WTC11 (cell line): ENCODE data around the gene CYP4Z1. TPM values are rescaled to one million over a fixed set of nuclear protein-coding genes. Genes with fewer than 3 reads are reported as not detected.
"Not testable (repeated sequence)": the region's sequence is repeated elsewhere in the genome, so short reads cannot be mapped to it uniquely, and the experiment has no call there.

Source experiments
- ATAC-seq: fragments of 200-7000 bp; cut with Tn5 transposase; 2 replicates; pipeline ENCODE4 v1.10.0; 2021; ENCODE audit warnings: mild to moderate bottlenecking, moderate library complexity
- CTCF ChIA-PET: fragments of 300-600 bp; sonication (Branson Sonifier 250); formaldehyde crosslinking; loops from one replicate; lab custom pipeline; 2021; ENCODE audit warnings: antibody characterized with exemption; lab: Charles Lee
- POLR2A ChIA-PET: fragments of 350-600 bp; sonication (Branson Sonifier 250); formaldehyde crosslinking; loops from one replicate; lab custom pipeline; 2021; ENCODE audit warnings: antibody characterized with exemption; lab: Charles Lee
- DNase-seq: peaks from one replicate; pipeline ENCODE4 v3.0.0; 2021; ENCODE audit warnings: low spot score
- H3K27ac Mint-ChIP-seq: 2 replicates; pipeline ENCODE4 v1.8.0; 2021; ENCODE audit warnings: mixed read lengths
- H3K27me3 Mint-ChIP-seq: 2 replicates; pipeline ENCODE4 v1.8.0; 2021; ENCODE audit warnings: low read depth, mild to moderate bottlenecking, moderate library complexity, mixed read lengths
- H3K36me3 Mint-ChIP-seq: 2 replicates; pipeline ENCODE4 v1.8.0; 2021; ENCODE audit warnings: mixed read lengths
- H3K4me1 Mint-ChIP-seq: 2 replicates; pipeline ENCODE4 v1.8.0; 2022; ENCODE audit warnings: mixed read lengths
- H3K4me3 Mint-ChIP-seq: 2 replicates; pipeline ENCODE4 v1.8.0; 2021; ENCODE audit warnings: mild to moderate bottlenecking, moderate library complexity, mixed read lengths
- H3K9me3 Mint-ChIP-seq: 2 replicates; pipeline ENCODE4 v1.8.0; 2021; ENCODE audit warnings: mixed read lengths
- CREM ChIP-seq: sonication (generic); formaldehyde crosslinking; IDR thresholded peaks from 2 replicates; pipeline ENCODE4 v1.8.1; 2022; ENCODE audit warnings: mild to moderate bottlenecking, missing genetic modification reagents, moderate library complexity
- E2F4 ChIP-seq: sonication (generic); formaldehyde crosslinking; IDR thresholded peaks from 2 replicates; pipeline ENCODE4 v1.8.1; 2022; ENCODE audit warnings: low read depth, mild to moderate bottlenecking, moderate library complexity, missing genetic modification reagents, borderline replicate concordance
- EMX1 ChIP-seq: fragments of 250-450 bp; sonication (Bioruptor Pico); IDR thresholded peaks from 2 replicates; pipeline ENCODE4 v1.8.0; 2021; ENCODE audit warnings: mild to moderate bottlenecking
- ERG ChIP-seq: fragments of 250-450 bp; sonication (Bioruptor Pico); IDR thresholded peaks from 2 replicates; pipeline ENCODE4 v1.8.0; 2021; ENCODE audit warnings: mild to moderate bottlenecking
- MAX ChIP-seq: sonication (generic); formaldehyde crosslinking; IDR thresholded peaks from 2 replicates; pipeline ENCODE4 v1.8.0; 2022; ENCODE audit warnings: mild to moderate bottlenecking, missing genetic modification reagents
- NR3C1 ChIP-seq: sonication (generic); formaldehyde crosslinking; conservative IDR thresholded peaks from 2 replicates; pipeline ENCODE4 v1.8.1; 2023; ENCODE audit warnings: low read depth, mild to moderate bottlenecking, missing genetic modification reagents
- RORB ChIP-seq: fragments of 250-450 bp; sonication (Bioruptor Pico); IDR thresholded peaks from 2 replicates; pipeline ENCODE4 v1.9.0; 2021; ENCODE audit warnings: mild to moderate bottlenecking
- SMAD3 ChIP-seq: sonication (generic); formaldehyde crosslinking; IDR thresholded peaks from 2 replicates; pipeline ENCODE4 v1.8.0; 2022; ENCODE audit warnings: missing genetic modification reagents, mild to moderate bottlenecking, borderline replicate concordance
- TEAD4 ChIP-seq: sonication (generic); formaldehyde crosslinking; IDR thresholded peaks from 2 replicates; pipeline ENCODE4 v1.8.0; 2022; ENCODE audit warnings: mild to moderate bottlenecking, missing genetic modification reagents
- ZNF232 ChIP-seq: sonication (generic); formaldehyde crosslinking; IDR thresholded peaks from 2 replicates; pipeline ENCODE4 v1.8.0; 2022; ENCODE audit warnings: mild to moderate bottlenecking, missing genetic modification reagents
- ZNF263 ChIP-seq: sonication (generic); formaldehyde crosslinking; IDR thresholded peaks from 2 replicates; pipeline ENCODE4 v1.8.1; 2022; ENCODE audit warnings: low read depth, mild to moderate bottlenecking, moderate library complexity, missing genetic modification reagents
- total RNA-seq: library from RNA; stranded (reverse); gene quantifications from 3 replicates; pipeline ENCODE4 v1.2.3, GENCODE V29; 2021
- TF ChIP-seq, protein P1 (sequence below): sonication (generic); formaldehyde crosslinking; IDR thresholded peaks from 2 replicates; pipeline ENCODE4 v1.8.1; 2023; ENCODE audit warnings: mild to moderate bottlenecking, moderate library complexity, missing genetic modification reagents
- TF ChIP-seq, protein P2 (sequence below): sonication (generic); formaldehyde crosslinking; IDR thresholded peaks from 2 replicates; pipeline ENCODE4 v1.8.1; 2022; ENCODE audit warnings: mild to moderate bottlenecking, moderate library complexity, missing genetic modification reagents
- TF ChIP-seq, protein P3 (sequence below): sonication (generic); formaldehyde crosslinking; IDR thresholded peaks from 2 replicates; pipeline ENCODE4 v1.8.1; 2023; ENCODE audit warnings: mild to moderate bottlenecking, missing genetic modification reagents

Gene CYP4Z1
- total RNA-seq, 1 experiment from 2014 or later, result not detected

DNA sequence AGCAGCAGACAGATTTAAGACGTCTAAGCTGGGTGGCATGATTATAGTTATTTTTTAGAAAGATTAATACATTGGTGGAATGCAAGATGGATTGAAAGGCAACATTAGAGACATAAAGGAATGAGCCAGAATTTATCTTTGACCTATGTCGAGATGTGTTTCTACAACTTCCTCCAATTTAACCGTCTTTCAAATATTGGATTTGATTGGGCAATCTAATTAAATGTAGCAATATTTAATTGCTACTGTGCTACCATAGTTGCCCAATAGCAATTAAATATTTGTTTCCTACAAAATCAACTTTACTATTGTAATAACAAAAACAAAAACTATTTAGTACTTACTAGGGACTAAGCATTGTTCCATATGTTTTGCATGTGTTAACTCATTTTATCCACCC lies 39.8 kb downstream of the CYP4Z1 start:
- DNase-seq, result no peak
- Mint-ChIP-seq H3K9me3 (no peaks in the 10 kb centered on the region), H3K27ac (no peak overlapping the region), H3K4me1 (peaks cover 10% of the 10 kb centered on the region), H3K27me3 (peaks cover 5% of the 10 kb centered on the region; the same call in 1 of the 2 replicates), H3K36me3 (no peaks in the 10 kb centered on the region), H3K4me3 (no peak overlapping the region)
- ATAC-seq, result no peak
- ChIA-PET POLR2A (no interaction called here), CTCF (interaction anchor here (1.1 to 1.2 kb wide), 2 partner anchors 40 to 59 kb away, joined by 3 read pairs; no protein-coding TSS in a partner anchor)
- TF ChIP-seq ZNF232 (CRISPR knock-in tag) (no peak), NR3C1 (no peak), SMAD3 (CRISPR knock-in tag) (no peak), RORB (CRISPR knock-in tag) (no peak), MAX (CRISPR knock-in tag) (no peak), E2F4 (CRISPR knock-in tag) (no peak)
- TF ChIP-seq, protein P1, sequence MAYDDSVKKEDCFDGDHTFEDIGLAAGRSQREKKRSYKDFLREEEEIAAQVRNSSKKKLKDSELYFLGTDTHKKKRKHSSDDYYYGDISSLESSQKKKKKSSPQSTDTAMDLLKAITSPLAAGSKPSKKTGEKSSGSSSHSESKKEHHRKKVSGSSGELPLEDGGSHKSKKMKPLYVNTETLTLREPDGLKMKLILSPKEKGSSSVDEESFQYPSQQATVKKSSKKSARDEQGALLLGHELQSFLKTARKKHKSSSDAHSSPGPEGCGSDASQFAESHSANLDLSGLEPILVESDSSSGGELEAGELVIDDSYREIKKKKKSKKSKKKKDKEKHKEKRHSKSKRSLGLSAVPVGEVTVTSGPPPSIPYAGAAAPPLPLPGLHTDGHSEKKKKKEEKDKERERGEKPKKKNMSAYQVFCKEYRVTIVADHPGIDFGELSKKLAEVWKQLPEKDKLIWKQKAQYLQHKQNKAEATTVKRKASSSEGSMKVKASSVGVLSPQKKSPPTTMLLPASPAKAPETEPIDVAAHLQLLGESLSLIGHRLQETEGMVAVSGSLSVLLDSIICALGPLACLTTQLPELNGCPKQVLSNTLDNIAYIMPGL, result no peak

GRCh38 chr1:47107851-47108574 lies 41.0 kb downstream of the CYP4Z1 start:
- H3K4me3 Mint-ChIP-seq, H3K27ac Mint-ChIP-seq, POLR2A ChIA-PET, H3K27me3 Mint-ChIP-seq, H3K36me3 Mint-ChIP-seq, H3K9me3 Mint-ChIP-seq, DNase-seq: not testable (repeated sequence)
- CTCF ChIA-PET, result interaction anchor here (0.9 to 1.1 kb wide), 2 partner anchors 39 to 360 kb away, joined by 3 to 4 read pairs; no protein-coding TSS in a partner anchor
- H3K4me1 Mint-ChIP-seq, result peaks cover 18% of the 10 kb centered on the region
- peak; percentile 95 for ATAC-seq

GRCh38 chr1:47109482-47109881 lies 42.5 kb downstream of the CYP4Z1 start:
- DNase-seq, H3K27ac Mint-ChIP-seq, H3K36me3 Mint-ChIP-seq, H3K4me3 Mint-ChIP-seq, CTCF ChIA-PET, H3K27me3 Mint-ChIP-seq, POLR2A ChIA-PET, H3K9me3 Mint-ChIP-seq, ATAC-seq: not testable (repeated sequence)
- peaks cover 23% of the 10 kb centered on the region for H3K4me1 Mint-ChIP-seq

- no peak for DNase-seq
- peaks cover 19% of the 10 kb centered on the region for H3K4me1 Mint-ChIP-seq
- CTCF ChIA-PET, result interaction anchor here (0.9 to 1.1 kb wide), 3 partner anchors 21 to 66 kb away, joined by 3 to 4 read pairs (median 3); no protein-coding TSS in a partner anchor
- peak; percentile 90 for ATAC-seq
- no peak for TF ChIP-seq TEAD4 (CRISPR knock-in tag)
- no peak for TF ChIP-seq ZNF263 (CRISPR knock-in tag)
- no peak for TF ChIP-seq ERG
- TF ChIP-seq, protein P2, sequence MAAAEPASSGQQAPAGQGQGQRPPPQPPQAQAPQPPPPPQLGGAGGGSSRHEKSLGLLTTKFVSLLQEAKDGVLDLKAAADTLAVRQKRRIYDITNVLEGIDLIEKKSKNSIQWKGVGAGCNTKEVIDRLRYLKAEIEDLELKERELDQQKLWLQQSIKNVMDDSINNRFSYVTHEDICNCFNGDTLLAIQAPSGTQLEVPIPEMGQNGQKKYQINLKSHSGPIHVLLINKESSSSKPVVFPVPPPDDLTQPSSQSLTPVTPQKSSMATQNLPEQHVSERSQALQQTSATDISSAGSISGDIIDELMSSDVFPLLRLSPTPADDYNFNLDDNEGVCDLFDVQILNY (CRISPR knock-in tag), result no peak
- no peak for TF ChIP-seq CREM
- TF ChIP-seq, protein P3, sequence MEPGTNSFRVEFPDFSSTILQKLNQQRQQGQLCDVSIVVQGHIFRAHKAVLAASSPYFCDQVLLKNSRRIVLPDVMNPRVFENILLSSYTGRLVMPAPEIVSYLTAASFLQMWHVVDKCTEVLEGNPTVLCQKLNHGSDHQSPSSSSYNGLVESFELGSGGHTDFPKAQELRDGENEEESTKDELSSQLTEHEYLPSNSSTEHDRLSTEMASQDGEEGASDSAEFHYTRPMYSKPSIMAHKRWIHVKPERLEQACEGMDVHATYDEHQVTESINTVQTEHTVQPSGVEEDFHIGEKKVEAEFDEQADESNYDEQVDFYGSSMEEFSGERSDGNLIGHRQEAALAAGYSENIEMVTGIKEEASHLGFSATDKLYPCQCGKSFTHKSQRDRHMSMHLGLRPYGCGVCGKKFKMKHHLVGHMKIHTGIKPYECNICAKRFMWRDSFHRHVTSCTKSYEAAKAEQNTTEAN, result no peak
- TF ChIP-seq EMX1 (CRISPR knock-in tag), result no peak
- H3K36me3 Mint-ChIP-seq, result no peaks in the 10 kb centered on the region
- no peak overlapping the region for H3K4me3 Mint-ChIP-seq
- H3K27ac Mint-ChIP-seq, result peak overlapping the region; percentile 24
- H3K9me3 Mint-ChIP-seq, result 0 out of 2 replicates have a peak, but pooled peaks cover 4% of the 10 kb centered on the region
- H3K27me3 Mint-ChIP-seq, result no peaks in the 10 kb centered on the region
- POLR2A ChIA-PET, result no interaction called here
Observed at GRCh38 chr1:47113178-47113577, 46.1 kb downstream of the CYP4Z1 start.

DNA sequence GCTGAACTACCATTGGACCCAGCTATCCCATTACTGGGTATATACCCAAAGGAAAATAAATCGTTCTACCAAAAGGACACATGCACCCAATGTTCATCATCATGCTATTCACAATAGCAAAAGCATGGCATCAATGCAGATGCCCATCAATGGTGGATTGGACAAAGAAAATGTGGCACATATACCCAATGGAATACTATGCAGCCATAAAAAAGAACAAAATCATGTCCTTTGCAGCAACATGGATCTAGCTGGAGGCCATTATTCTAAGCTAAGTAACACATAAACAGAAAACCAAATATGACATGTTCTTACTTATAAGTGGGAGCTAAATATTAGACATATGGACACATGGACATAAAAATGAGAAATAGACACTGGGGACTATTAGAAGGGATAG lies 54.0 kb downstream of the CYP4Z1 start:
- H3K27ac Mint-ChIP-seq, ATAC-seq, H3K4me3 Mint-ChIP-seq, CTCF ChIA-PET, H3K36me3 Mint-ChIP-seq, POLR2A ChIA-PET, H3K4me1 Mint-ChIP-seq, DNase-seq: not testable (repeated sequence)
- Mint-ChIP-seq H3K27me3 (peaks cover 37% of the 10 kb centered on the region), H3K9me3 (peaks cover 10% of the 10 kb centered on the region)

DNA sequence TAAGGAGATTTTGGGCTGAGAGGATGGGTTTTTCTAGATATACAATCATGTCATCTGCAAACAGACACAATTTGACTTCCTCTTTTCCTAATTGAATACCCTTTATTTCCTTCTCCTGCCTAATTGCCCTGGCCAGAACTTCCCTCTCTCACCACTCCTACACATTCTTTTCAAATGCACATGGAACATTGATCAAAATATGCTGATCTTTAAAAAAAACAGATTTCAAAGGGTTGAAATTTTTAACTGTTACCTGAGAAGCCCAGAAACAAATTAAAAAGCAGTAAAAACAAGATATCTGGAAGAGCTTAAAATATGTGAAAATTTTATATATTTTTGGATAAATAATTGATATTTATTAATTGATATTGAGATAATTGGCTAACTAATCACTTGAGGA lies 57.8 kb downstream of the CYP4Z1 start:
- peaks cover 15% of the 10 kb centered on the region for H3K4me1 Mint-ChIP-seq
- peaks cover 18% of the 10 kb centered on the region for H3K9me3 Mint-ChIP-seq
- H3K27ac Mint-ChIP-seq, H3K36me3 Mint-ChIP-seq, CTCF ChIA-PET, ATAC-seq, POLR2A ChIA-PET, H3K4me3 Mint-ChIP-seq, DNase-seq: not testable (repeated sequence)
- peaks cover 68% of the 10 kb centered on the region for H3K27me3 Mint-ChIP-seq
